K562 (cell line): ENCODE measurements around the gene EFCAB3. TPM values are rescaled to one million over a fixed set of nuclear protein-coding genes. Genes with fewer than 3 reads are reported as not detected.

Source experiments
- ATAC-seq: fragments of 200-7000 bp; cut with Tn5 transposase; 3 replicates; pipeline ENCODE4 v1.9.1; 2020; ENCODE audit warnings: moderate library complexity
- BruUV-seq: library from RNA; stranded (reverse); fragments of 400-500 nt; replicated peaks from 2 replicates; lab custom pipeline; 2021; lab: Mats Ljungman, UMichigan
- CTCF ChIA-PET: fragments of 300-600 bp; formaldehyde crosslinking; extraction: SDS; loops from one replicate; lab custom pipeline; 2021; ENCODE audit warnings: low intra/inter-chr PET ratio; lab: Yijun Ruan, JAX
- POLR2A ChIA-PET: fragments of 300-600, 350-650 bp; sonication (Branson Sonifier 250); formaldehyde crosslinking; extraction: SDS; loops from one replicate; lab custom pipeline; 2021; ENCODE audit warnings: antibody characterized with exemption, inconsistent platforms; lab: Yijun Ruan, JAX
- DNase-seq, 4 experiments: peaks; one replicate each; pipeline versions ENCODE4 v3.0.0 to v3.0.0-alpha.2; 2011 to 2018; ENCODE audit warnings: low spot score in 3 of 4, mixed read lengths in 3 of 4; ENCODE audit errors: extremely low read depth in 1 of 4
- FAIRE-seq: peaks from 2 replicates; lab custom pipeline; 2011; peaks lifted over from hg19 to GRCh38; lab: Jason Lieb, UNC
- H2AFZ ChIP-seq: 2 replicates; pipeline ENCODE4 v1.6.0; 2011; ENCODE audit warnings: low read depth, low read length, control low read depth, inconsistent platforms
- H3K27ac ChIP-seq: fragments of 200-600 bp; 3 replicates; pipeline ENCODE4 v1.8.0; 2011; ENCODE audit warnings: low read depth, mild to moderate bottlenecking, control low read depth, inconsistent platforms, low read length, moderate library complexity, mixed read lengths; ENCODE audit errors: extremely low read depth
- H3K27me3 ChIP-seq, 2 experiments: fragments of 300-600 bp in 1 of 2; 2 replicates in 1 of 2; 3 replicates in 1 of 2; pipeline versions ENCODE4 v1.6.0 to v1.8.0; 2011; ENCODE audit warnings: inconsistent platforms in 2 of 2, low read length in 2 of 2, mild to moderate bottlenecking in 1 of 2, mixed read lengths in 1 of 2, moderate library complexity in 1 of 2; ENCODE audit not compliant: control insufficient read depth in 2 of 2, insufficient read depth in 2 of 2
- H3K36me3 ChIP-seq: fragments of 300-600 bp; 3 replicates; pipeline ENCODE4 v1.8.0; 2011; ENCODE audit warnings: mild to moderate bottlenecking, low read length, inconsistent platforms; ENCODE audit not compliant: control insufficient read depth, insufficient read depth
- H3K4me1 ChIP-seq, 2 experiments: fragments of 200-600 bp in 1 of 2; replicated peaks in 1 of 2; 2 replicates in 1 of 2; 3 replicates in 1 of 2; pipeline versions ENCODE4 v1.5.1 to v1.8.0; 2011; ENCODE audit warnings: inconsistent platforms in 2 of 2, low read length in 2 of 2, mild to moderate bottlenecking in 1 of 2, mixed read lengths in 1 of 2, moderate library complexity in 1 of 2; ENCODE audit not compliant: control insufficient read depth in 2 of 2, insufficient read depth in 2 of 2
- H3K4me2 ChIP-seq: 2 replicates; pipeline ENCODE4 v1.6.1; 2011; ENCODE audit warnings: low read length, control low read depth, inconsistent platforms, mixed read lengths; ENCODE audit not compliant: insufficient read depth
- H3K4me3 ChIP-seq: fragments of 200-600 bp; sonication (generic), shearing (Covaris generic); 2 replicates; pipeline ENCODE4 v1.5.1; 2016; ENCODE audit warnings: control low read depth, inconsistent platforms
- H3K79me2 ChIP-seq: fragments of 200-600 bp; 3 replicates; pipeline ENCODE4 v1.8.0; 2011; ENCODE audit warnings: low read length, inconsistent platforms; ENCODE audit not compliant: control insufficient read depth, insufficient read depth
- H3K9ac ChIP-seq, 2 experiments: 2 replicates each; pipeline versions ENCODE4 v1.6.0 to v1.6.1; 2011; ENCODE audit warnings: low read depth in 2 of 2, low read length in 2 of 2, control low read depth in 1 of 2, inconsistent platforms in 1 of 2, mild to moderate bottlenecking in 1 of 2, mixed read lengths in 1 of 2; ENCODE audit not compliant: insufficient read depth in 1 of 2
- H3K9me1 ChIP-seq: one replicate; pipeline ENCODE4 v1.6.0; 2011; ENCODE audit warnings: inconsistent platforms, mild to moderate bottlenecking, low read length, moderate library complexity; ENCODE audit not compliant: control insufficient read depth, insufficient read depth
- H3K9me3 ChIP-seq: replicated peaks from 2 replicates; pipeline ENCODE4 v1.5.1; 2011; ENCODE audit warnings: low read depth, low read length, inconsistent platforms; ENCODE audit not compliant: control insufficient read depth, insufficient read depth
- H4K20me1 ChIP-seq: replicated peaks from 2 replicates; pipeline ENCODE4 v1.6.1; 2011; ENCODE audit warnings: low read length, inconsistent platforms, mixed read lengths; ENCODE audit not compliant: control insufficient read depth, insufficient read depth
- CBFA2T2 ChIP-seq: fragments of 450-650 bp; conservative IDR thresholded peaks from 2 replicates; pipeline ENCODE4 v1.6.1; 2017; ENCODE audit warnings: mild to moderate bottlenecking
- CTBP1 ChIP-seq: fragments of 450-650 bp; IDR thresholded peaks from 2 replicates; pipeline ENCODE4 v1.6.1; 2016; ENCODE audit warnings: borderline replicate concordance
- ETV5 ChIP-seq: sonication (generic); formaldehyde crosslinking; IDR thresholded peaks from 2 replicates; pipeline ENCODE4 v1.4.0; 2020; ENCODE audit warnings: low read depth, mild to moderate bottlenecking, missing genetic modification reagents
- HNRNPH1 ChIP-seq: fragments of 200-400 bp; formaldehyde crosslinking; optimal IDR thresholded peaks from 2 replicates; pipeline ENCODE3; 2017; ENCODE audit warnings: low read depth, mild to moderate bottlenecking, low read length, moderate library complexity
- HNRNPUL1 ChIP-seq: fragments of 200-400 bp; formaldehyde crosslinking; IDR thresholded peaks from 2 replicates; pipeline ENCODE4 v1.6.1; 2017; ENCODE audit warnings: low read length
- MXI1 ChIP-seq: IDR thresholded peaks from 2 replicates; pipeline ENCODE4 v1.6.1; 2011; ENCODE audit warnings: low read depth, mild to moderate bottlenecking, improper control_type of control experiment, low read length
- SETDB1 ChIP-seq: IDR thresholded peaks from one replicate; pipeline ENCODE4 v1.6.1; 2012; ENCODE audit warnings: low read length, control low read depth, inconsistent platforms
- TAF1 ChIP-seq: IDR thresholded peaks from 2 replicates; pipeline ENCODE4 v1.6.1; 2011; ENCODE audit warnings: mild to moderate bottlenecking, low read length, moderate library complexity; ENCODE audit not compliant: insufficient read depth, control insufficient read depth, severe bottlenecking; ENCODE audit errors: extremely low read depth
- TBP ChIP-seq: optimal IDR thresholded peaks from 2 replicates; pipeline ENCODE3; 2011; ENCODE audit warnings: low read depth, low read length, improper control_type of control experiment
- TFAM ChIP-seq: fragments of 250-450 bp; sonication (Bioruptor Pico); conservative IDR thresholded peaks from 2 replicates; pipeline ENCODE4 v1.5.0; 2021; ENCODE audit warnings: mild to moderate bottlenecking, moderate library complexity
- ZNF324 ChIP-seq: fragments of 250-450 bp; sonication (Bioruptor Pico); IDR thresholded peaks from 2 replicates; pipeline ENCODE4 v1.4.0; 2020; ENCODE audit warnings: mild to moderate bottlenecking
- ZNF717 ChIP-seq: fragments of 250-450 bp; sonication (Bioruptor Pico); IDR thresholded peaks from 2 replicates; pipeline ENCODE4 v1.5.0; 2021
- WGBS: fragments of 100-300 bp; shearing (Covaris generic); methylation state at CpG from one replicate; pipeline ENCODE4 v1.1.6; 2016; ENCODE audit warnings: low coverage, mixed read lengths; ENCODE audit not compliant: insufficient coverage; ENCODE audit errors: missing lambda C conversion rate; 5-methylcytosine and 5-hydroxymethylcytosine counted together
- in situ Hi-C: fragments of 300-500 bp; cut with MboI; formaldehyde crosslinking; loops from 4 replicates; pipeline ENCODE4 v1.15.0; 2018; ENCODE audit warnings: inconsistent platforms, mixed read lengths
- intact Hi-C: fragments of 100-400 bp; cut with micrococcal nuclease; formaldehyde crosslinking; loops from 2 replicates; pipeline ENCODE4 v1.14.2; 2022
- polyA plus RNA-seq, 8 experiments: library from polyadenylated mRNA; depleted of rRNA in 4 of 8; stranded (reverse) in 5 of 8; unstranded in 3 of 8; fragments of >200 nt; fragmentation: Nextera tagmentation in 2 of 8; fragmentation: Illumina TruSeq in 1 of 8; extraction: Ambion mirVana in 2 of 8; extraction: Trizol in 1 of 8; gene quantifications; 2 replicates each; pipeline versions ENCODE4 v1.2.1 to v1.2.3, GENCODE V29; 2011 to 2014; ENCODE audit warnings: inconsistent platforms in 1 of 8, missing spikeins in 1 of 8
- total RNA-seq, 7 experiments: library from RNA; depleted of rRNA in 6 of 7; stranded (reverse); fragments of >200 nt in 6 of 7; fragmentation: Illumina TruSeq in 2 of 7; extraction: Trizol in 2 of 7; gene quantifications; 2 replicates each; pipeline versions ENCODE4 v1.2.1 to v1.2.3, GENCODE V29; 2011 to 2021; ENCODE audit warnings: low replicate concordance in 1 of 7
- TF ChIP-seq, protein P1 (sequence below): fragments of 200-800 bp; sonication (Bioruptor generic); IDR thresholded peaks from 2 replicates; pipeline ENCODE4 v1.6.1; 2016; ENCODE audit warnings: missing genetic modification characterization, missing compliant biosample characterization
- TF ChIP-seq, protein P2 (sequence below), 2 experiments: fragments of 450-650 bp; conservative IDR thresholded peaks; 2 replicates each; pipeline ENCODE4 v1.6.1; 2017; ENCODE audit warnings: mild to moderate bottlenecking in 2 of 2, moderate library complexity in 2 of 2
- TF ChIP-seq, protein P3 (sequence below), 2 experiments: IDR thresholded peaks; 2 replicates each; pipeline ENCODE4 v1.6.1; 2012; ENCODE audit warnings: improper control_type of control experiment in 2 of 2, low read depth in 2 of 2, low read length in 2 of 2, borderline replicate concordance in 1 of 2

EFCAB3 gene
- total and polyA plus RNA-seq, 9 of the 15 experiments (the other 6 are each of a cell fraction or from before 2014, with no cell fraction given), result not detected

DNA sequence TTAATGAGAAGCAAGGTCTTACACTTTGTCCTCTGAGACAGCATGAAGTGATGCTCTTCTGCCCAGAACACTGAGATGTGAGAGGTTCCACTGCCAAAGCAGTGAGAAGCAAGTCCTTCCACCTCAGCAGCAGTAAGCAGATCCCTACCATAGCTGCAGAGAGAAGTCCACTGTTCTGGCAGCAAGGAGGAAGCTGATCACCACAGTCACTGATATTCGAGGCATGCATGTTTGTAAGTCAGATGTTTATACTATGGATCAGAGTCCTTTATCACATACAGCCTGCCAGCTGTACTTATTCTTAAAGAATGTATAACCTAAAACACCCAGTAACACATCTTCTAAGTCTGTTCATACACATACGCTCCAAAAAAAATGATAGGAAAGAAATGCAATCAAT lies 25.1 kb downstream of the EFCAB3 start:
- ChIA-PET POLR2A (no interaction called here), CTCF (no interaction called here)
- H3K36me3 ChIP-seq, result no peaks in the 10 kb centered on the region
- ATAC-seq (no peak), DNase-seq (no peak), FAIRE-seq (no peak)
- no peaks in the 10 kb centered on the region for H3K4me1 ChIP-seq
- H3K27ac ChIP-seq, result no peak overlapping the region
- H3K9ac ChIP-seq, result no peak overlapping the region
- H3K4me3 ChIP-seq, result no peak overlapping the region
- H3K9me1 ChIP-seq, result no peaks in the 10 kb centered on the region
- WGBS, result 5% methylated on average over 2 of the region's 2 CpGs
- BruUV-seq, result no TSS peak
- H3K79me2 ChIP-seq, result no peaks in the 10 kb centered on the region
- H4K20me1 ChIP-seq, result no peaks in the 10 kb centered on the region
- in situ Hi-C loops, result no loop called here
- H2AFZ ChIP-seq, result no peak overlapping the region
- no peak overlapping the region for H3K4me2 ChIP-seq
- peaks cover 4 to 13% of the 10 kb centered on the region in 2 experiments; a peak in 4 of 5 replicates for H3K27me3 ChIP-seq
- intact Hi-C loops, result no loop called here
- no peaks in the 10 kb centered on the region; the same call in 1 of the 2 replicates for H3K9me3 ChIP-seq
- TF ChIP-seq HNRNPUL1 (no peak), CTBP1 (no peak), CBFA2T2 (no peak), HNRNPH1 (no peak), TBP (no peak), TAF1 (no peak), ZNF324 (CRISPR knock-in tag) (no peak), SETDB1 (no peak), ETV5 (CRISPR knock-in tag) (no peak), TFAM (CRISPR knock-in tag) (no peak), ZNF717 (CRISPR knock-in tag) (no peak), MXI1 (no peak)
- TF ChIP-seq, protein P1, sequence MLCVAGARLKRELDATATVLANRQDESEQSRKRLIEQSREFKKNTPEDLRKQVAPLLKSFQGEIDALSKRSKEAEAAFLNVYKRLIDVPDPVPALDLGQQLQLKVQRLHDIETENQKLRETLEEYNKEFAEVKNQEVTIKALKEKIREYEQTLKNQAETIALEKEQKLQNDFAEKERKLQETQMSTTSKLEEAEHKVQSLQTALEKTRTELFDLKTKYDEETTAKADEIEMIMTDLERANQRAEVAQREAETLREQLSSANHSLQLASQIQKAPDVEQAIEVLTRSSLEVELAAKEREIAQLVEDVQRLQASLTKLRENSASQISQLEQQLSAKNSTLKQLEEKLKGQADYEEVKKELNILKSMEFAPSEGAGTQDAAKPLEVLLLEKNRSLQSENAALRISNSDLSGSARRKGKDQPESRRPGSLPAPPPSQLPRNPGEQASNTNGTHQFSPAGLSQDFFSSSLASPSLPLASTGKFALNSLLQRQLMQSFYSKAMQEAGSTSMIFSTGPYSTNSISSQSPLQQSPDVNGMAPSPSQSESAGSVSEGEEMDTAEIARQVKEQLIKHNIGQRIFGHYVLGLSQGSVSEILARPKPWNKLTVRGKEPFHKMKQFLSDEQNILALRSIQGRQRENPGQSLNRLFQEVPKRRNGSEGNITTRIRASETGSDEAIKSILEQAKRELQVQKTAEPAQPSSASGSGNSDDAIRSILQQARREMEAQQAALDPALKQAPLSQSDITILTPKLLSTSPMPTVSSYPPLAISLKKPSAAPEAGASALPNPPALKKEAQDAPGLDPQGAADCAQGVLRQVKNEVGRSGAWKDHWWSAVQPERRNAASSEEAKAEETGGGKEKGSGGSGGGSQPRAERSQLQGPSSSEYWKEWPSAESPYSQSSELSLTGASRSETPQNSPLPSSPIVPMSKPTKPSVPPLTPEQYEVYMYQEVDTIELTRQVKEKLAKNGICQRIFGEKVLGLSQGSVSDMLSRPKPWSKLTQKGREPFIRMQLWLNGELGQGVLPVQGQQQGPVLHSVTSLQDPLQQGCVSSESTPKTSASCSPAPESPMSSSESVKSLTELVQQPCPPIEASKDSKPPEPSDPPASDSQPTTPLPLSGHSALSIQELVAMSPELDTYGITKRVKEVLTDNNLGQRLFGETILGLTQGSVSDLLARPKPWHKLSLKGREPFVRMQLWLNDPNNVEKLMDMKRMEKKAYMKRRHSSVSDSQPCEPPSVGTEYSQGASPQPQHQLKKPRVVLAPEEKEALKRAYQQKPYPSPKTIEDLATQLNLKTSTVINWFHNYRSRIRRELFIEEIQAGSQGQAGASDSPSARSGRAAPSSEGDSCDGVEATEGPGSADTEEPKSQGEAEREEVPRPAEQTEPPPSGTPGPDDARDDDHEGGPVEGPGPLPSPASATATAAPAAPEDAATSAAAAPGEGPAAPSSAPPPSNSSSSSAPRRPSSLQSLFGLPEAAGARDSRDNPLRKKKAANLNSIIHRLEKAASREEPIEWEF, result no peak
- TF ChIP-seq, protein P2, sequence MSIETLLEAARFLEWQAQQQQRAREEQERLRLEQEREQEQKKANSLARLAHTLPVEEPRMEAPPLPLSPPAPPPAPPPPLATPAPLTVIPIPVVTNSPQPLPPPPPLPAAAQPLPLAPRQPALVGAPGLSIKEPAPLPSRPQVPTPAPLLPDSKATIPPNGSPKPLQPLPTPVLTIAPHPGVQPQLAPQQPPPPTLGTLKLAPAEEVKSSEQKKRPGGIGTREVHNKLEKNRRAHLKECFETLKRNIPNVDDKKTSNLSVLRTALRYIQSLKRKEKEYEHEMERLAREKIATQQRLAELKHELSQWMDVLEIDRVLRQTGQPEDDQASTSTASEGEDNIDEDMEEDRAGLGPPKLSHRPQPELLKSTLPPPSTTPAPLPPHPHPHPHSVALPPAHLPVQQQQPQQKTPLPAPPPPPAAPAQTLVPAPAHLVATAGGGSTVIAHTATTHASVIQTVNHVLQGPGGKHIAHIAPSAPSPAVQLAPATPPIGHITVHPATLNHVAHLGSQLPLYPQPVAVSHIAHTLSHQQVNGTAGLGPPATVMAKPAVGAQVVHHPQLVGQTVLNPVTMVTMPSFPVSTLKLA (conservative IDR thresholded peaks at IDR 0.05), result no peak
- TF ChIP-seq, protein P3, sequence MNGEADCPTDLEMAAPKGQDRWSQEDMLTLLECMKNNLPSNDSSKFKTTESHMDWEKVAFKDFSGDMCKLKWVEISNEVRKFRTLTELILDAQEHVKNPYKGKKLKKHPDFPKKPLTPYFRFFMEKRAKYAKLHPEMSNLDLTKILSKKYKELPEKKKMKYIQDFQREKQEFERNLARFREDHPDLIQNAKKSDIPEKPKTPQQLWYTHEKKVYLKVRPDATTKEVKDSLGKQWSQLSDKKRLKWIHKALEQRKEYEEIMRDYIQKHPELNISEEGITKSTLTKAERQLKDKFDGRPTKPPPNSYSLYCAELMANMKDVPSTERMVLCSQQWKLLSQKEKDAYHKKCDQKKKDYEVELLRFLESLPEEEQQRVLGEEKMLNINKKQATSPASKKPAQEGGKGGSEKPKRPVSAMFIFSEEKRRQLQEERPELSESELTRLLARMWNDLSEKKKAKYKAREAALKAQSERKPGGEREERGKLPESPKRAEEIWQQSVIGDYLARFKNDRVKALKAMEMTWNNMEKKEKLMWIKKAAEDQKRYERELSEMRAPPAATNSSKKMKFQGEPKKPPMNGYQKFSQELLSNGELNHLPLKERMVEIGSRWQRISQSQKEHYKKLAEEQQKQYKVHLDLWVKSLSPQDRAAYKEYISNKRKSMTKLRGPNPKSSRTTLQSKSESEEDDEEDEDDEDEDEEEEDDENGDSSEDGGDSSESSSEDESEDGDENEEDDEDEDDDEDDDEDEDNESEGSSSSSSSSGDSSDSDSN (IDR thresholded peaks at IDR 0.05; ENCODE audit: borderline replicate concordance in 1 of 2, low read depth in 2 of 2, low read length in 2 of 2), result no peak
